ENCODE results near the gene KBTBD3.
A peak's percentile ranks its signal among the peaks of the same experiment; 100 is the strongest.

The KBTBD3 gene

DNA sequence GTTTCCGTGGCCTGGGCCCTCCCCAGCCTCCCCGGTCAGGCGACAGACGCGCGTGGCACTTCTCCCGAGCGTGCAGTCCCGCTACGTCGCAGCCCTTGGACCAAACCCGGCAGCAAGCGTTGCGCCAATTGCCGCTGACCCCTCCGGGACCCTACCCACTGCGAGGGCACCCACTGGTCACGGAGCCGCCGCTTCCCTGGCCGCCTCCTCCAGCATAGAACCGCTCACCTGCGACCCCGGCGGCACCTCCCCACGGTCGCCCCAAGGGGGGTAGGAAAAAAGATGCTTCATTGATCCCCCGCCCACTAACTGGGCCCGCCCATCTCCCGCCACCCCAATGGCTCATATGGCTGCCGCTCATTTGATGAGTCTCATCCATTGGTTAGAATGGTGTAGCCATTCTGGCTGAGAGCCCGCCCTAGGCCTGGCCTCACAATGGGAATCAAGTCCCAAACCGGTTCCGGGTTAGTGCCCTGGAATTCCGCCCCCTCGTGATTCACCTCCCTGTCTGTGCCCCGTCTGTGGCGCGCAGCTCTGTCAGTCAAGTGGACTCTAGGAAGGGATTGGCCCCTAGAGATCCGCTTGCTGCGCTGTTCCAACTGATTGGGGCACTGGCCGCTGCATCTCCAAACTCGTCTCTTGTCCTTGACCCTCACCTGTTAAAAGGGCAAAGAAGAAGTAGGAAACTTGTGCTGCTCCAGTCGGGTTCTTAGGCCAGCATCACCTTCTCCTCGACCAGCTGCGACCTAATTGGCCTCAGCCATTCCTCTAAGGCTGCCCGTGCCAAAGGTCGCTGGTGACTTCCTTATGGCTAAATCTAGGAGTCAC, 55.0 kb downstream of the KBTBD3 start, which contains the start of gene MSANTD4:
TSS of gene MSANTD4 (minus strand) at position 274 of the 828 bp plus-strand sequence. CDS start 11,323 bp downstream, outside the sequence.
- peak within 1 kb of the TSS; percentile 75 for H2AK5ac ChIP-seq (ENCODE audit: low read length, severe bottlenecking)
- no peaks in the 10 kb centered on the region for H3K27me3 ChIP-seq (ENCODE audit: control insufficient read depth in 1 of 2, insufficient read depth in 1 of 2, low read length in 2 of 2)
- peak within 1 kb of the TSS; percentile 94 to 95 for H3K4me3 ChIP-seq (ENCODE audit: insufficient read depth in 1 of 2, low read depth in 1 of 2, low read length in 2 of 2)
- H2BK12ac ChIP-seq (ENCODE audit: low read length in 2 of 2) = peak within 1 kb of the TSS in 1 of 2 experiments; percentile 37
- H3K18ac ChIP-seq (ENCODE audit: low read depth in 1 of 2, low read length in 2 of 2) = peak within 1 kb of the TSS; percentile 77 to 100
- peak within 1 kb of the TSS in 1 of 2 experiments; percentile 96 for H3K23ac ChIP-seq (ENCODE audit: low read length in 2 of 2)
- H3K4me2 ChIP-seq (ENCODE audit: low read length, poor library complexity, severe bottlenecking) = peak within 1 kb of the TSS; percentile 89
- H2BK120ac ChIP-seq (ENCODE audit: low read depth, low read length) = peak within 1 kb of the TSS; percentile 75
- H2AFZ ChIP-seq (ENCODE audit: low read depth, low read length) = peak within 1 kb of the TSS; percentile 94
- peak within 1 kb of the TSS; percentile 62 for H2BK5ac ChIP-seq (ENCODE audit: low read depth, low read length, poor library complexity, severe bottlenecking)
- peaks cover 0 to 6% of the 10 kb centered on the region in 2 experiments for H3K36me3 ChIP-seq (ENCODE audit: control insufficient read depth in 1 of 2, insufficient read depth in 2 of 2, low read depth in 1 of 2, low read length in 2 of 2)
- no peaks in the 10 kb centered on the region for H3K9me3 ChIP-seq (ENCODE audit: control insufficient read depth, low read length)
- WGBS = under 1% methylated on average over 48 of the region's 48 CpGs
- H4K8ac ChIP-seq (ENCODE audit: low read length) = peak within 1 kb of the TSS; percentile 99
- peak within 1 kb of the TSS; percentile 87 to 91 for H3K4ac ChIP-seq (ENCODE audit: low read depth in 1 of 2, low read length in 2 of 2)
- H3K27ac ChIP-seq (ENCODE audit: low read length, poor library complexity, severe bottlenecking) = peak within 1 kb of the TSS; percentile 70
- peaks cover 9% of the 10 kb centered on the region for H3K79me1 ChIP-seq (replicated peaks; ENCODE audit: low read length, poor library complexity, severe bottlenecking)
- peak within 1 kb of the TSS; percentile 91 for H4K91ac ChIP-seq (ENCODE audit: low read length)
- H3K9ac ChIP-seq (ENCODE audit: low read length) = peak within 1 kb of the TSS; percentile 94
- DNase-seq = peak; percentile 100
- H3K4me1 ChIP-seq (ENCODE audit: control insufficient read depth, insufficient read depth, low read depth, low read length) = no peaks in the 10 kb centered on the region
- H3K14ac ChIP-seq (ENCODE audit: low read length in 2 of 2) = peak within 1 kb of the TSS in 1 of 2 experiments; percentile 61
- no peak within 1 kb of the TSS for H2BK15ac ChIP-seq (ENCODE audit: low read depth, poor library complexity, severe bottlenecking)

DNA sequence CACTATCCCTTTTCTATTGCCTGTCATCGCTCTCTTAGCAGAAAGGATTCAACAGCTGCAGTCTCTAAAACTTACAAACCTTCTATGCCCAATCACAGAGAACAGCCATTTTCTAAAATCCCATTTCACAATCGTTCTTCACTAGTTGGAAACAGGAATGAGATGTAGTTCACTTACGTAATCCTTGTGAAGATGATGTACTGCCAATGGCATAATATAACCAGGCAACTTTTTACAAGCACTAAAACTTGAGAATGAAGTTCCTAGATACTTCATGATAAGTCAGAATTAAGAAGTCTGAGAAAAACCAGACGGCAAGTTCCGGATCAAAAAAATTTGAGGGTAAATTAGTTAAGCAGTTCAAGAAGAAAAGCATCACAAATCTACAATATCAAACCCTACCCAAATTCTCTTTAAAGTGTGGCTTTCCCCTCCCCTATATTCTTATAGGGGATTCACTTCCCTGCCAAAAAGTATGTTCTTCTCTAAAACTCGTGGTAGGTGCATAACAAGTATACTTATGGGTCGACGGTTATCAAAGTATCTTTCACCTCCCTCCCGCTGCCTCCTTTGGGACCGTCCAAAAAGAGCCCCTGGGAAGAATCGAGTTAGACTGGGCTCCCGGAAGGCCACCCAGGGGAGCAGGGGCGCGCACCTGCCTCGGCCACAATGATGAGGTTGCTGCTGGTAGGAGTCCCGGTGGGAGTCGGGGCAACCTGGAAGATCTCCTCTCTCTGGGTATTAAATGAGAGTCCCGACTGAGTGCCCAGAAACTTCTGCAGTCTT, 55.8 kb downstream of the KBTBD3 start:
- DNase-seq = peak; percentile 70

DNA sequence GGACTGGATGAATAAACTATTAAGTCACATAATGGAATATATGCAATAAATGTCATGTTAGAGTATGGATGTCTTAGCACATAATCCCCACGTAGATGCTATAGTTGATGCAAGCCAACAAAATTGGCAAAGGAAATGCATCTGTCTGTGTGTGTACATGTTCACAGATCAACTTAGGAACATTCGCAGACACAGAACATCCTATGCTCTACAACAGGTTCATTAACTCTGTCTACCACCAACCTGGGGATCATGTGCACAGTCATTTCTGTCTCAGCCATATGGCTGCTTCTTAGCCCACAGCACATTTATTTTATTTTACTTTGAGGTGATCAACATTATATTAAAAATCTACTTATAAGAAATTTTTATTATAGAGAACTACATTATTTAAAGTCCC, 60.1 kb downstream of the KBTBD3 start:
- DNase-seq = no peak
- Histone ChIP-seq H2BK5ac (ENCODE audit: low read depth, low read length, poor library complexity, severe bottlenecking) (no peak overlapping the region), H3K23ac (ENCODE audit: low read length in 2 of 2) (no peak overlapping the region), H2AK5ac (ENCODE audit: low read length, severe bottlenecking) (no peak overlapping the region), H3K4me3 (ENCODE audit: insufficient read depth in 1 of 2, low read depth in 1 of 2, low read length in 2 of 2) (no peak overlapping the region), H3K4me2 (ENCODE audit: low read length, poor library complexity, severe bottlenecking) (no peak overlapping the region), H3K79me1 (replicated peaks; ENCODE audit: low read length, poor library complexity, severe bottlenecking) (peaks cover 10% of the 10 kb centered on the region), H3K4me1 (ENCODE audit: control insufficient read depth, insufficient read depth, low read depth, low read length) (no peaks in the 10 kb centered on the region), H3K18ac (ENCODE audit: low read depth in 1 of 2, low read length in 2 of 2) (no peak overlapping the region), H3K4ac (ENCODE audit: low read depth in 1 of 2, low read length in 2 of 2) (no peak overlapping the region), H2BK12ac (ENCODE audit: low read length in 2 of 2) (no peak overlapping the region), H4K91ac (ENCODE audit: low read length) (no peak overlapping the region), H2BK15ac (ENCODE audit: low read depth, poor library complexity, severe bottlenecking) (no peak overlapping the region), H2AFZ (ENCODE audit: low read depth, low read length) (no peak overlapping the region), H3K14ac (ENCODE audit: low read length in 2 of 2) (no peak overlapping the region), H3K9ac (ENCODE audit: low read length) (no peak overlapping the region), H3K27ac (ENCODE audit: low read length, poor library complexity, severe bottlenecking) (no peak overlapping the region), H3K36me3 (ENCODE audit: control insufficient read depth in 1 of 2, insufficient read depth in 2 of 2, low read depth in 1 of 2, low read length in 2 of 2) (peaks cover 0 to 6% of the 10 kb centered on the region in 2 experiments), H3K9me3 (ENCODE audit: control insufficient read depth, low read length) (no peaks in the 10 kb centered on the region), H3K27me3 (ENCODE audit: control insufficient read depth in 1 of 2, insufficient read depth in 1 of 2, low read length in 2 of 2) (no peaks in the 10 kb centered on the region), H4K8ac (ENCODE audit: low read length) (no peak overlapping the region), H2BK120ac (ENCODE audit: low read depth, low read length) (no peak overlapping the region)
- WGBS = 93% methylated on average over 2 of the region's 2 CpGs

More for the DNA sequence above, 55.8 kb downstream of the KBTBD3 start:
- no peaks in the 10 kb centered on the region for H3K9me3 ChIP-seq (ENCODE audit: control insufficient read depth, low read length)
- peak overlapping the region; percentile 89 for H3K4me2 ChIP-seq (ENCODE audit: low read length, poor library complexity, severe bottlenecking)
- H4K91ac ChIP-seq (ENCODE audit: low read length) = peak overlapping the region; percentile 91
- H3K9ac ChIP-seq (ENCODE audit: low read length) = peak overlapping the region; percentile 94
- H2BK5ac ChIP-seq (ENCODE audit: low read depth, low read length, poor library complexity, severe bottlenecking) = peak overlapping the region; percentile 62
- H2BK120ac ChIP-seq (ENCODE audit: low read depth, low read length) = peak overlapping the region; percentile 75
- peak overlapping the region; percentile 38 for H3K27ac ChIP-seq (ENCODE audit: low read length, poor library complexity, severe bottlenecking)
- H2BK15ac ChIP-seq (ENCODE audit: low read depth, poor library complexity, severe bottlenecking) = no peak overlapping the region
- H2AFZ ChIP-seq (ENCODE audit: low read depth, low read length) = peak overlapping the region; percentile 94
- H3K4me1 ChIP-seq (ENCODE audit: control insufficient read depth, insufficient read depth, low read depth, low read length) = no peaks in the 10 kb centered on the region
- H2AK5ac ChIP-seq (ENCODE audit: low read length, severe bottlenecking) = peak overlapping the region; percentile 75
- no peaks in the 10 kb centered on the region for H3K27me3 ChIP-seq (ENCODE audit: control insufficient read depth in 1 of 2, insufficient read depth in 1 of 2, low read length in 2 of 2)
- peak overlapping the region; percentile 87 to 91 for H3K4ac ChIP-seq (ENCODE audit: low read depth in 1 of 2, low read length in 2 of 2)
- H4K8ac ChIP-seq (ENCODE audit: low read length) = peak overlapping the region; percentile 70
- 16% methylated on average over 17 of the region's 18 CpGs for WGBS
- H3K18ac ChIP-seq (ENCODE audit: low read depth in 1 of 2, low read length in 2 of 2) = peak overlapping the region; percentile 77 to 100
- H2BK12ac ChIP-seq (ENCODE audit: low read length in 2 of 2) = peak overlapping the region in 1 of 2 experiments; percentile 37
- H3K4me3 ChIP-seq (ENCODE audit: insufficient read depth in 1 of 2, low read depth in 1 of 2, low read length in 2 of 2) = peak overlapping the region; percentile 94 to 95
- H3K36me3 ChIP-seq (ENCODE audit: control insufficient read depth in 1 of 2, insufficient read depth in 2 of 2, low read depth in 1 of 2, low read length in 2 of 2) = peaks cover 0 to 6% of the 10 kb centered on the region in 2 experiments
- peaks cover 9% of the 10 kb centered on the region for H3K79me1 ChIP-seq (replicated peaks; ENCODE audit: low read length, poor library complexity, severe bottlenecking)
- H3K23ac ChIP-seq (ENCODE audit: low read length in 2 of 2) = peak overlapping the region in 1 of 2 experiments; percentile 80
- H3K14ac ChIP-seq (ENCODE audit: low read length in 2 of 2) = peak overlapping the region in 1 of 2 experiments; percentile 61

DNA sequence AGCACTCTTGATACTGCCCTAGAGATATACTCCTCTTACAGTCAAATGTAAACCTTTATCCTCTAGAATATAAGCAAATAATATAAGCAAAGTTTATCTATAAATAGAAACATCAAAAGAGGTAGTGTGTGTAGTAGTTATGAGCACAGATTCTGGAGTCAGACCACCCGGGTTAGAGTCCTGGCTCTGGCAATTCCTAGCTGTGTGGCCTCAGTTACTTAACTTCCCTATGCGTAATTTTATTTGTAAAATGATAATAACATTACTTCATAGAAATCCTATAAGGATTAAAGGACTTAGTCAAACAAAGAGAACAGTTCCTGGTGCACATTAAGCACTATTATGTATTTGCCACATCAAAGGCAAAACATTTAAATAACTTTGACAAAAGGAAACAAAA, 62.1 kb downstream of the KBTBD3 start:
- H3K14ac ChIP-seq (ENCODE audit: low read length in 2 of 2) = no peak overlapping the region
- H3K27me3 ChIP-seq (ENCODE audit: control insufficient read depth in 1 of 2, insufficient read depth in 1 of 2, low read length in 2 of 2) = no peaks in the 10 kb centered on the region
- no peak overlapping the region for H2AFZ ChIP-seq (ENCODE audit: low read depth, low read length)

More for the DNA sequence above, 62.1 kb downstream of the KBTBD3 start:
- Histone ChIP-seq H3K4me3 (ENCODE audit: insufficient read depth in 1 of 2, low read depth in 1 of 2, low read length in 2 of 2) (no peak overlapping the region), H3K9me3 (ENCODE audit: control insufficient read depth, low read length) (no peaks in the 10 kb centered on the region), H2AK5ac (ENCODE audit: low read length, severe bottlenecking) (no peak overlapping the region), H3K4me2 (ENCODE audit: low read length, poor library complexity, severe bottlenecking) (no peak overlapping the region), H3K27ac (ENCODE audit: low read length, poor library complexity, severe bottlenecking) (no peak overlapping the region), H3K18ac (ENCODE audit: low read depth in 1 of 2, low read length in 2 of 2) (no peak overlapping the region), H3K4me1 (ENCODE audit: control insufficient read depth, insufficient read depth, low read depth, low read length) (no peaks in the 10 kb centered on the region), H4K8ac (ENCODE audit: low read length) (no peak overlapping the region), H2BK12ac (ENCODE audit: low read length in 2 of 2) (no peak overlapping the region), H2BK5ac (ENCODE audit: low read depth, low read length, poor library complexity, severe bottlenecking) (no peak overlapping the region), H4K91ac (ENCODE audit: low read length) (no peak overlapping the region), H3K4ac (ENCODE audit: low read depth in 1 of 2, low read length in 2 of 2) (no peak overlapping the region), H3K9ac (ENCODE audit: low read length) (no peak overlapping the region), H2BK120ac (ENCODE audit: low read depth, low read length) (no peak overlapping the region), H3K23ac (ENCODE audit: low read length in 2 of 2) (no peak overlapping the region), H3K36me3 (ENCODE audit: control insufficient read depth in 1 of 2, insufficient read depth in 2 of 2, low read depth in 1 of 2, low read length in 2 of 2) (peaks cover 0 to 20% of the 10 kb centered on the region in 2 experiments), H2BK15ac (ENCODE audit: low read depth, poor library complexity, severe bottlenecking) (no peak overlapping the region), H3K79me1 (replicated peaks; ENCODE audit: low read length, poor library complexity, severe bottlenecking) (peaks cover 15% of the 10 kb centered on the region)
- no CpG with 5 or more reads among the region's 2 CpGs for WGBS
- DNase-seq = no peak
